Fibroblast of lung (primary cell): ENCODE data around the gene GLB1L3. TPM values are rescaled to one million over a fixed set of nuclear protein-coding genes. Genes with fewer than 3 reads are reported as not detected.

ENCODE experiments used
- DNase-seq, 2 donors: peaks; one replicate each; pipeline versions ENCODE4 v3.0.0 to v3.0.0-alpha.2; 2010; ENCODE audit warnings: low read depth in 2 of 2
- H2AFZ ChIP-seq: 2 replicates; pipeline ENCODE4 v1.5.1; 2012; ENCODE audit warnings: low read length, control low read depth, inconsistent platforms
- H3K27ac ChIP-seq: 2 replicates; pipeline ENCODE4 v1.5.1; 2011; ENCODE audit warnings: low read length, control low read depth; ENCODE audit not compliant: insufficient read depth
- H3K27me3 ChIP-seq: 2 replicates; pipeline ENCODE4 v1.5.1; 2011; ENCODE audit warnings: mild to moderate bottlenecking, low read length; ENCODE audit not compliant: control insufficient read depth, insufficient read depth
- H3K36me3 ChIP-seq: 2 replicates; pipeline ENCODE4 v1.5.1; 2011; ENCODE audit warnings: low read length; ENCODE audit not compliant: control insufficient read depth, insufficient read depth
- H3K4me1 ChIP-seq: 2 replicates; pipeline ENCODE4 v1.5.1; 2011; ENCODE audit warnings: low read length; ENCODE audit not compliant: control insufficient read depth, insufficient read depth; ENCODE audit errors: extremely low read depth
- H3K4me2 ChIP-seq: 2 replicates; pipeline ENCODE4 v1.5.1; 2011; ENCODE audit warnings: low read length, control low read depth; ENCODE audit not compliant: insufficient read depth; ENCODE audit errors: extremely low read depth
- H3K4me3 ChIP-seq, 4 experiments: fragments of 200-600 bp in 1 of 4; sonication (generic) in 1 of 4; replicated peaks in 1 of 4; 2 replicates each; pipeline ENCODE4 v1.5.1; 2011 to 2016; ENCODE audit warnings: low read length in 4 of 4, low read depth in 3 of 4, mild to moderate bottlenecking in 3 of 4, control low read depth in 2 of 4, inconsistent platforms in 1 of 4, mixed read lengths in 1 of 4; ENCODE audit not compliant: insufficient read depth in 1 of 4; ENCODE audit errors: control extremely low read depth in 1 of 4
- H3K79me2 ChIP-seq: 2 replicates; pipeline ENCODE4 v1.5.1; 2012; ENCODE audit warnings: mild to moderate bottlenecking, low read length, inconsistent platforms; ENCODE audit not compliant: control insufficient read depth, insufficient read depth
- H3K9ac ChIP-seq: 2 replicates; pipeline ENCODE4 v1.5.1; 2011; ENCODE audit warnings: mild to moderate bottlenecking, low read length, control low read depth; ENCODE audit not compliant: insufficient read depth
- H3K9me3 ChIP-seq: 2 replicates; pipeline ENCODE4 v1.5.1; 2012; ENCODE audit warnings: low read depth, low read length; ENCODE audit not compliant: control insufficient read depth, insufficient read depth
- H4K20me1 ChIP-seq: 2 replicates; pipeline ENCODE4 v1.5.1; 2011; ENCODE audit warnings: low read length; ENCODE audit not compliant: control insufficient read depth, insufficient read depth; ENCODE audit errors: extremely low read depth
- EZH2 ChIP-seq: IDR thresholded peaks from 2 replicates; pipeline ENCODE4 v1.5.1; 2012; ENCODE audit warnings: low read length, control low read depth, mild to moderate bottlenecking; ENCODE audit errors: missing control alignments
- polyA plus RNA-seq, 2 donors: library from polyadenylated mRNA; depleted of rRNA in 1 of 2; stranded (reverse) in 1 of 2; unstranded in 1 of 2; fragments of >200 nt; gene quantifications; 2 replicates each; pipeline ENCODE4 v1.2.1, GENCODE V29; 2011 to 2012; ENCODE audit warnings: missing spikeins in 1 of 2
- total RNA-seq: library from RNA; depleted of rRNA; stranded (reverse); fragments of >200 nt; gene quantifications from 2 replicates; pipeline ENCODE4 v1.2.1, GENCODE V29; 2014
- TF ChIP-seq, protein P1 (sequence below), 2 donors: IDR thresholded peaks in 1 of 2; conservative IDR thresholded peaks in 1 of 2; 1 replicate in 1 of 2; 2 replicates in 1 of 2; pipeline ENCODE4 v1.5.1; 2011 to 2012; ENCODE audit warnings: low read length in 2 of 2, control low read depth in 1 of 2, inconsistent platforms in 1 of 2, low read depth in 1 of 2, mild to moderate bottlenecking in 1 of 2

GLB1L3 gene
- total and polyA plus RNA-seq, 2 donors (not counting 1 experiment from before 2014, with no cell fraction given) = not detected

GRCh38 chr11:134233729-134234179 lies 42.4 kb upstream of the GLB1L3 start:
- H3K27me3 ChIP-seq = no peaks in the 10 kb centered on the region
- H3K9me3 ChIP-seq = no peaks in the 10 kb centered on the region
- no peak for DNase-seq
- no peaks in the 10 kb centered on the region for H3K4me1 ChIP-seq
- H3K36me3 ChIP-seq = no peaks in the 10 kb centered on the region
- no peaks in the 10 kb centered on the region for H4K20me1 ChIP-seq
- H3K27ac ChIP-seq = no peak overlapping the region
- H3K4me2 ChIP-seq = no peak overlapping the region
- no peak for TF ChIP-seq EZH2
- TF ChIP-seq, protein P1, sequence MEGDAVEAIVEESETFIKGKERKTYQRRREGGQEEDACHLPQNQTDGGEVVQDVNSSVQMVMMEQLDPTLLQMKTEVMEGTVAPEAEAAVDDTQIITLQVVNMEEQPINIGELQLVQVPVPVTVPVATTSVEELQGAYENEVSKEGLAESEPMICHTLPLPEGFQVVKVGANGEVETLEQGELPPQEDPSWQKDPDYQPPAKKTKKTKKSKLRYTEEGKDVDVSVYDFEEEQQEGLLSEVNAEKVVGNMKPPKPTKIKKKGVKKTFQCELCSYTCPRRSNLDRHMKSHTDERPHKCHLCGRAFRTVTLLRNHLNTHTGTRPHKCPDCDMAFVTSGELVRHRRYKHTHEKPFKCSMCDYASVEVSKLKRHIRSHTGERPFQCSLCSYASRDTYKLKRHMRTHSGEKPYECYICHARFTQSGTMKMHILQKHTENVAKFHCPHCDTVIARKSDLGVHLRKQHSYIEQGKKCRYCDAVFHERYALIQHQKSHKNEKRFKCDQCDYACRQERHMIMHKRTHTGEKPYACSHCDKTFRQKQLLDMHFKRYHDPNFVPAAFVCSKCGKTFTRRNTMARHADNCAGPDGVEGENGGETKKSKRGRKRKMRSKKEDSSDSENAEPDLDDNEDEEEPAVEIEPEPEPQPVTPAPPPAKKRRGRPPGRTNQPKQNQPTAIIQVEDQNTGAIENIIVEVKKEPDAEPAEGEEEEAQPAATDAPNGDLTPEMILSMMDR (conservative IDR thresholded peaks at IDR 0.05 in 1 of 2, IDR thresholded peaks at IDR 0.05 in 1 of 2; ENCODE audit: low read depth in 1 of 2, low read length in 2 of 2) = no peak
- H3K79me2 ChIP-seq = peaks cover 26% of the 10 kb centered on the region
- no peak overlapping the region for H3K4me3 ChIP-seq
- H2AFZ ChIP-seq = no peak overlapping the region
- H3K9ac ChIP-seq = no peak overlapping the region

- H3K9me3 ChIP-seq = no peaks in the 10 kb centered on the region
- no peak for DNase-seq
- peaks cover 3% of the 10 kb centered on the region for H3K36me3 ChIP-seq
- H3K79me2 ChIP-seq = peaks cover 12% of the 10 kb centered on the region
- H3K4me3 ChIP-seq = no peak overlapping the region
- TF ChIP-seq EZH2 = no peak
- TF ChIP-seq, protein P1 (conservative IDR thresholded peaks at IDR 0.05 in 1 of 2, IDR thresholded peaks at IDR 0.05 in 1 of 2; ENCODE audit: low read depth in 1 of 2, low read length in 2 of 2) = no peak
- H2AFZ ChIP-seq = no peak overlapping the region
- H4K20me1 ChIP-seq = no peaks in the 10 kb centered on the region
- H3K27me3 ChIP-seq = no peaks in the 10 kb centered on the region
- no peaks in the 10 kb centered on the region for H3K4me1 ChIP-seq
- H3K9ac ChIP-seq = no peak overlapping the region
- no peak overlapping the region for H3K27ac ChIP-seq
- no peak overlapping the region for H3K4me2 ChIP-seq
These were observed 40.8 kb upstream of the GLB1L3 start for GRCh38 chr11:134235399-134235798.

DNA sequence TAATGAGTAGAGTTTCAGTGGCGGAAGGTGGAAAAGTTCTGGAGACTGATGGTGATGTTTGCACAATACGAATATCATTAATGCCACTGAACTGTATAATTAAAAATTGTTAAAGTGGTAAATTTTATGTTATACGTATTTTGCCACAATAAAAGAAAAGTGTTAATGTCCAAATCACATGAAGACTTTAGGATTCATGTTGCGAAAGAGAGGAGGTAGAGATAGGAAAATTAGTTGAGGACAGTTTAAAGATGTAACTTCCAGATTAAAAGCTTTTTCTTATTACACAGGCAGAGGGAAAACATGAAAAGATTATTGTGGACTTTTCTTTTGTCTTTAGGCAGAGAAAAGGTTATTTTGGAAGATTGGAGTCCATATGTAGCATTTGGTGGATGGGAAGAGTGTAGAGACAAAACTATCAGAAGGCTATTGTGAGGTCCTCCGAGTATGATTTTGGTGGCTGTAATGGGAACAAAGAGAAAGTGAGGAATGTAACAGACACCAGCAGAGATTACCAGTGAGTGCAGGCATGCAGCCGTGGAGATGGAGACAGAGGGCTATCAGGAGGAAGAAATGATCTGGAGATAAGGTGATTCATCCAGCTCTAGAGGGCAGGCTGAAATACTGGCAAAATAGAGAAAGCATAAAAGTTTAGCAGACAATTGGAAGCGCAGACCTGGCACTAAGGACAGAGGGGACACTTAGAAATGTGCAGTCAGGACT lies 39.2 kb upstream of the GLB1L3 start:
- no peak overlapping the region for H3K4me3 ChIP-seq
- H3K79me2 ChIP-seq = peaks cover 7% of the 10 kb centered on the region
- DNase-seq = no peak
- no peaks in the 10 kb centered on the region for H3K27me3 ChIP-seq
- H3K9me3 ChIP-seq = no peaks in the 10 kb centered on the region
- TF ChIP-seq EZH2 = no peak
- TF ChIP-seq, protein P1 (conservative IDR thresholded peaks at IDR 0.05 in 1 of 2, IDR thresholded peaks at IDR 0.05 in 1 of 2; ENCODE audit: low read depth in 1 of 2, low read length in 2 of 2) = no peak
- no peaks in the 10 kb centered on the region for H4K20me1 ChIP-seq
- peaks cover 3% of the 10 kb centered on the region for H3K36me3 ChIP-seq
- H3K27ac ChIP-seq = no peak overlapping the region
- H3K4me1 ChIP-seq = no peaks in the 10 kb centered on the region
- no peak overlapping the region for H3K4me2 ChIP-seq
- H2AFZ ChIP-seq = no peak overlapping the region
- H3K9ac ChIP-seq = no peak overlapping the region
